Muscle layer of duodenum (tissue), 2 donors: ENCODE results near the gene RIMBP2.

Source experiments
- H3K27ac ChIP-seq: one replicate; pipeline ENCODE4 v1.7.0; 2013; ENCODE audit warnings: mild to moderate bottlenecking, low read length
- H3K27me3 ChIP-seq: one replicate; pipeline ENCODE4 v1.7.0; 2013; ENCODE audit warnings: low read depth, mild to moderate bottlenecking, control low read depth, low read length
- H3K36me3 ChIP-seq, 2 donors: one replicate each; pipeline ENCODE4 v1.7.0; 2013; ENCODE audit warnings: low read length in 2 of 2, control low read depth in 1 of 2, mild to moderate bottlenecking in 1 of 2; ENCODE audit not compliant: insufficient read depth in 2 of 2, control insufficient read depth in 1 of 2
- H3K4me1 ChIP-seq, 2 donors: one replicate each; pipeline ENCODE4 v1.7.0; 2013; ENCODE audit warnings: low read length in 2 of 2, mild to moderate bottlenecking in 2 of 2, control low read depth in 1 of 2, moderate library complexity in 1 of 2; ENCODE audit not compliant: insufficient read depth in 2 of 2, control insufficient read depth in 1 of 2
- H3K4me3 ChIP-seq, 2 donors: one replicate each; pipeline ENCODE4 v1.7.0; 2013; ENCODE audit warnings: low read length in 2 of 2, low read depth in 1 of 2, mild to moderate bottlenecking in 1 of 2
- H3K9me3 ChIP-seq, 2 donors: one replicate each; pipeline ENCODE4 v1.7.0; 2013; ENCODE audit warnings: low read length in 2 of 2, control low read depth in 1 of 2, mild to moderate bottlenecking in 1 of 2; ENCODE audit not compliant: control insufficient read depth in 1 of 2
- donor health status: healthy.

The RIMBP2 gene

DNA sequence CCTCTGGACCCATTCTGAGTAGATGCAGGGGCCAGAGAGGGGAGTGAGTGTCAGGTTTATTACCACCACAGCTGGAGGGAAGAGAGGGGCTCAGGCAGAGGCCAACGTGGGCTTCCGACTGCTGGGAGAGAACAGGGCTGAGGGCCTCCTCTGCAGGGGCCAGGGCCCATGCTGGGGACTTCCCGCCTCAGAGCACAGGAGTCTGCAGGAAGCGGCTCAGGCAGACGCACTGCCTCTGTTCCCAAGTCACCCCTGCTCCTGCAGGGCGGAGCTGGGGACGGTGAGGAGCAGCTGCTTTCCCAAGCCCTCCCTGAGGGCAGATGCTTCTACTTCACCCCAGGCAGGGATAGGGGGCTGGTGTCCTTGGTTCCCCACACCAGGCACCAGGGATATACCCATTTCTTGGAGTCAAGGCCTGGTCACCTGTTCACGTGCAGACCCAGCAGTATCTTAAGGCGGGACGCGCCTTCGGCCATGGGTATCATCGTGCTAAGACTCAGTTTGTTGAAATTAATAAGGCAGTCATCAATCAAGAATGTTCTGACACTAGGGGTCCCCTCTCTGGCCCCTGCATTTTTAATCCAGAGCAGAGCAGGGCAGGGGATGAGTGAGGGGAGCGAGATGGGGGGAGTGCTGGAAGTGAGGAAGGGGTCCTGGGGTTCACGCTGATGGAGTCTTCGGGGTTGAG is 278.4 kb downstream of the RIMBP2 start:
- H3K4me3 ChIP-seq = no peak overlapping the region
- no peaks in the 10 kb centered on the region for H3K36me3 ChIP-seq
- H3K27me3 ChIP-seq = no peaks in the 10 kb centered on the region
- H3K9me3 ChIP-seq = peaks cover 0 to 3% of the 10 kb centered on the region in 2 donors
- no peaks in the 10 kb centered on the region for H3K4me1 ChIP-seq
- H3K27ac ChIP-seq = no peak overlapping the region

DNA sequence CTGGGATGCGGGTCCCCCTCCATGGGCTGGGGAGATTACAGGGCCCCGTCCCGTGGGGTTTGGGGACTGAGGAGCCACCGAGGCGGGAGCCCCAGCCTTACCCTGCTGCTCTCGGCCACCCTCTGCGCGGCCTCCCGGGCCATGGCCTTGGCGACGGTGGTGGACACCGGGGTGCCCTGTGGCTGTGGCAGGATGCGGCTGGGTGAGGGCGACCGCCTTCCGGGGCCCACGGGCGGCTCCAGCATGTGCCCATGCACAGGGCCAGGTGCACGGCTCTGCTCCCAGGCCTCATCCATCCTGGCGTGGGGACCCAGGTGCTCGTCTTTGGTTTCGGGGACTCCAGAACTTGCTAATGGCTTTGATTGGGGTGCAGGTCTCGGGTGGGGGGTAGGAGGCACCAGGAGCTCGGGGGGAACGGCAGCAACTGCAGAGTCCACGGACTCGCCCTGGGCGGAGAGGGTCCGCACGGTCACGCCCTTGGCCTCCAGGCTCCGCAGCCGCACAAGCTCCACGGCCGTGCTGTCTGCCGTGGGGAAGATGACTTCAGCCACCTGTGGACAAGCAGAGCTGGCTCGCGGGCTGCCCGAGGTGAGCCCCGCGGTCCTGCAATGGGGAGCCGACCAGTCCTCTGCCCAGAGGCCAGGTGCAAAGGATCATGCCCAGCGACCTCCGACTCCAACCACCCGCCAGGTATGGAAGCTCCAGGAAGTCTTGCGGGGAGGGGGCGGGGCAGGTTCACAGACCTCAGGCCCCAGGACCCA is 279.2 kb downstream of the RIMBP2 start:
- Histone ChIP-seq H3K27me3 (no peaks in the 10 kb centered on the region), H3K27ac (no peak overlapping the region), H3K36me3 (no peaks in the 10 kb centered on the region), H3K4me3 (no peak overlapping the region), H3K9me3 (peaks cover 0 to 3% of the 10 kb centered on the region in 2 donors), H3K4me1 (no peaks in the 10 kb centered on the region)

DNA sequence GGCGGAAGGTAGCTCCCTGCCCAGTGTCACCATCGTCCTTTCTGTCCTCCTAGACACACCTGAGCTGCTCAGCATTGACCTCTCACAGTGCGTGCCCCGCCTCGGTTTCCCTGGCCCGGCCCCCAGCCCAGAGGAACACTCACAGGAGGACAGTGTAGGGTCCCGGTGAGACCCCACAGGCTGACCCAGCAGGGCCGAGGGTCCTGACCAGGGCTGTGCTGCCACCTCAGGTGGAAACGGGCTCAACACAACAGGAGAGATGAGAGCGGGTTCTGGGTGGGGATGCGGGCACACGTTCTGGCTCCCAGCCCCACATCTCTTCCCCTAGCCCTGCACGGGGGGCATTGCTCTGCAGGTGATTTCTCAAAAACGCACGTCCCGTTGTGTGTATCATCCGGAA is 280.3 kb downstream of the RIMBP2 start:
- no peak overlapping the region for H3K27ac ChIP-seq

DNA sequence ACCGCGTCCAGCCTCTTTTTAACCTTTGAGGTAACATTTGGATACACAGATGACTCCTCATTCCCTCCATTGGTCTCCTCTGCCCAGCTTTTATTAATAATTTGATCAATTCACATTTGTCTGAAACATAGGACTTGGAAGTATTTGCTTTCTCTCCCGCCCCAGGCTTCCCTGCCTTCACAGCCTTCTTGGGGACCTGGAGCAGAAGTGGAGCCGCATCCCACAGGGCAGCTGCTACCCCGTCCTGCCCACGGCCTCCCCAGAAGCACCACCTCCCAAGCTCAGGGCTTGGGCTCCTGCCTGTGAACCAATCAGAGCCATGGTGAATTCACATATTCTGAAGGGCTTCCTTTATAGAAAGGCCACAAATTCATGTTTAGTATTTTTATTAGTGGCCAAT is 280.8 kb downstream of the RIMBP2 start:
- H3K27ac ChIP-seq = no peak overlapping the region
- no peaks in the 10 kb centered on the region for H3K4me1 ChIP-seq
- H3K27me3 ChIP-seq = no peaks in the 10 kb centered on the region
- no peaks in the 10 kb centered on the region for H3K36me3 ChIP-seq
- no peak overlapping the region for H3K4me3 ChIP-seq
- H3K9me3 ChIP-seq = peaks cover 0 to 3% of the 10 kb centered on the region in 2 donors

More for the DNA sequence above, 280.3 kb downstream of the RIMBP2 start:
- Histone ChIP-seq H3K36me3 (no peaks in the 10 kb centered on the region), H3K4me1 (no peaks in the 10 kb centered on the region), H3K27me3 (no peaks in the 10 kb centered on the region), H3K9me3 (peaks cover 0 to 3% of the 10 kb centered on the region in 2 donors), H3K4me3 (no peak overlapping the region)

DNA sequence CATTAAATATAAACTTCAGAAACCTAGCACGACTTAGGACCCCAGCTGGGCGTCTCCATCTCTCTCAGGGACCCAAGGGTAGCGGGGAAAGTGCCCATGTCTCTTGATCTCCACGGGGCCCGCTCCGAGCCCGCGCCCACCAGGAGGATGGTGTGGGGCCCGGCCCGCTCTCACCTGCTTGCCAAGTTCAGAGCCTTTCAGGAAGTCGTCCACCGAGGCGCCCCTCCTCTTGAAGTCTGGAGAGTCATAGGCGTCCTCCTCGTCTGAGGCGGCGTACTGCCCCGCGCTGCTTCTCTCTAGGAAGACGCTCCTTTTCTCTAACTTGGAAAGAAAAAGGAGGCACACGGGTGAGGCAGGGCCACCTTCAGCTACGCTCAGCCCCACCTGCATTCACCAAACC is 281.5 kb downstream of the RIMBP2 start:
- Histone ChIP-seq H3K27ac (no peak overlapping the region), H3K27me3 (no peaks in the 10 kb centered on the region), H3K4me1 (no peaks in the 10 kb centered on the region), H3K36me3 (no peaks in the 10 kb centered on the region), H3K9me3 (peaks cover 0 to 3% of the 10 kb centered on the region in 2 donors), H3K4me3 (no peak overlapping the region)

DNA sequence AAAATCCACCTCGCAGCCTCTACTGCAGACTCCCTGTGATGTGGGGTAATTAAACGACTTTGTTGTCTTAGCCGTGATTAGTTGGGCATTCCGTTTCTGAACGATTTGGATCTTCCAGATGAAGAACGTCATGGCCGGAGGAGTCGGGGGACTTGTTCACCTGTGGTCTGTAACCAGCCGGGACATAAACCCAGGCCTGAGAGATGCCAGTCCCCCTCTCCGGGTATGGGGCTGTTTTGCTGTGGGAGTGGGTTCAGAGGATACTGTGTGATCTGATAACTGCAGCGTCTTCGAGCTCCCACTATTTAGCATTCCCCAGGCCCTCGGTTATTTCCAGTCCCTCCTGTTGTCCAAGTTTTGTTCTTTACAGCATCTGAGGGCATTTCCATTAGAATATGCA is 282.3 kb downstream of the RIMBP2 start:
- peaks cover 0 to 3% of the 10 kb centered on the region in 2 donors for H3K9me3 ChIP-seq
- no peak overlapping the region for H3K27ac ChIP-seq
- no peaks in the 10 kb centered on the region for H3K4me1 ChIP-seq
- no peak overlapping the region for H3K4me3 ChIP-seq
- H3K36me3 ChIP-seq = no peaks in the 10 kb centered on the region
- H3K27me3 ChIP-seq = no peaks in the 10 kb centered on the region

DNA sequence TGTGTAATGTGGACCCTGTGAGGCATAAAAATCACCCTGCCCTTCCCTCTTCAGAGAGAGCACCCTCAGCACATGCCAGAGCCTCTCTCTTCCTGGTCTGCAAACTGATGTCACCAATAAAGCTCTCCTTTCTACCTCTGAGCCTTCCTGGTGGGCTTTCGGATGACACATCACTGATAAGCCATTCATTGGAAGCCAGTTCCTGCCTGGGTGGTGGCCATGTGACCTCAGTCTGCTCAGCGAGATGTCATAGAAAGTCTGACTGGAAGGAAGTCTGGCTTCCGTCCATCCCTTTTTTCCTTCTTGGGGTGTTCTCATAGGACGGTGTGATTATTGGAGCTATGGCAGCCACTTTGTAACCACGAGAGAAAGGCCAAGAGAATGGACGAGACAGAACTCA is 282.7 kb downstream of the RIMBP2 start:
- Histone ChIP-seq H3K4me3 (no peak overlapping the region), H3K27ac (no peak overlapping the region), H3K4me1 (no peaks in the 10 kb centered on the region)

DNA sequence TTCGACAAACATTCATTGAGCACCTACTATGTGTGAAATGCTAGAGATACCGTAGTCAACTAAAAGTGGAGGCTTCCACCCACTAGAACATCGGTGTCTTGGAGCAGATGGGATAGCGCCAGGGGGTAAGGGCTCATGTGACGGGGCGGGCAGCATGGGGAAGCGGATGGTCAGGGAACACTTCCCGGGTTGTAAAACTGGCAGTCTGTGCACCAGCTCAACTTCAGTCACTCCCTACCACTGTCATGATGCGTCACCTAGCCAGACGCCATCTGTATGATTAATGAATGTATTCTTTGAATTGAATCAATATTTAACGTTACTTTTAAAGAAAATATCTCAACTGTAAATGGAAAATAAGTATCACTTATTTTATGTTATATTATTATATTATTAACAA is 284.9 kb downstream of the RIMBP2 start:
- Histone ChIP-seq H3K9me3 (peaks cover 0 to 3% of the 10 kb centered on the region in 2 donors), H3K27ac (no peak overlapping the region), H3K4me3 (no peak overlapping the region), H3K36me3 (no peaks in the 10 kb centered on the region), H3K27me3 (no peaks in the 10 kb centered on the region), H3K4me1 (no peaks in the 10 kb centered on the region)

More for the DNA sequence above, 282.7 kb downstream of the RIMBP2 start:
- Histone ChIP-seq H3K27me3 (no peaks in the 10 kb centered on the region), H3K36me3 (no peaks in the 10 kb centered on the region), H3K9me3 (peaks cover 0 to 3% of the 10 kb centered on the region in 2 donors)

DNA sequence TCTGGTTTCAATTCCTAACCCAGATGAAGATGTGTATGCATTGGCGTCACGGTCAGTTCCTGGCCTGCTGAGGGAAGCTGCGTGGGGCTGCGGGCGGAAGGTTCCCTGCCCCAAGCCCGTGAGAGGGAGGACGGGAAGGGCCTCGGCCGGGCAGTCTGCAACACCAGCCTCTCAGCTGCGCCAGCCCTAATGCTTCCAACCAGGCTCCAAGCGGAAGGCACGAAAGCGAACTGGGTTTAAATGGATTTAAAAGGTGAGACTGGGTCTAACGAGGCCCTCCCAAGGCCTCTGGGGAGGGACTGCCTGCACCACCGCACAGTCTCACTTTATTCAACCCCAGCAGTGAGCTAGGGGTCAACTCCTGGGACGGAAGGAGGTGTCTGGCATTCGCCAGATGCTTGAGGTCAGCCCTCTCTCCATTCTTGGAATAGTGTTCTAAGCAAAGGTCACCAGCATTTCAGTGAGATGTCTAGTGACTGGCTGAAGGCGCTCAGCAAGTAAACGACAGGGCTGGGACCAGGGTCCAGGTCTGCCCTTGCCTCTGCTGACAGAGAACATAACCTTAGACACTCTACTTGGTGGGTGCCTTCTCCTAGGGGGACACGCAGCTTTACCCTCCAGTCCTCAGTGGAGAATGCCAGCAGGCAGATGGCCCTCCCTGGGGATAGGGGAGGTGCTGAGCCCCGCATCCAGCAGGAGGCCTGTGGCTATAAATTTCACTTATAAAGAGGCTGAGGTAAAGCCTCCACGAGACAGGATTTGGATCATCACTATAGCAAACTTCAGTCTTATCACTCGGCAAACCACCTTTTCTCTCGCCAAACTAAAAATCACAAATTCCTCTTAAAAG is 286.2 kb downstream of the RIMBP2 start:
- H3K4me3 ChIP-seq = no peak overlapping the region
- no peaks in the 10 kb centered on the region for H3K27me3 ChIP-seq
- no peaks in the 10 kb centered on the region for H3K36me3 ChIP-seq
- H3K4me1 ChIP-seq = no peaks in the 10 kb centered on the region
- no peak overlapping the region for H3K27ac ChIP-seq
- H3K9me3 ChIP-seq = peaks cover 0 to 3% of the 10 kb centered on the region in 2 donors

DNA sequence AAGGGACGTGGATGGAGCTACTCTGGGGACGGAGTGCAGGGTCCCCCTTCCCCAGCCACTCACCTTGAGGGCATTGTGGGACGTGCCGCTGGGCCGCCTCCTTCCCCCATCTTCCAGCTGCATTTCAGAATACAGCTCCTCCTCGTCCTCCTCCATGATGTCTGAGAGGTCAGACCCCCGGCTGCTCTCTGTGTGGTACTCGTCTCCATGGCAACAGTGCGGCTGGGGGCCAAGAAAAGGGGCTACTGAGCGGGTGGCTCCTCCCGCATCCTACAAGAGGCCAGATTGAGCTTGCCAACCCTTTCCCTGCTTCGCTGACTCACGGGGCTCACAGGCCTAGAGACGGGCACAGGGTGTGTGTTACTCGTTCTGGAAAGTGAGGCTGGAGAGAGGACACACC is 288.0 kb downstream of the RIMBP2 start:
- no peaks in the 10 kb centered on the region for H3K9me3 ChIP-seq
- H3K4me1 ChIP-seq = no peaks in the 10 kb centered on the region
- H3K27ac ChIP-seq = no peak overlapping the region
- H3K4me3 ChIP-seq = no peak overlapping the region
- H3K36me3 ChIP-seq = no peaks in the 10 kb centered on the region
- no peaks in the 10 kb centered on the region for H3K27me3 ChIP-seq

DNA sequence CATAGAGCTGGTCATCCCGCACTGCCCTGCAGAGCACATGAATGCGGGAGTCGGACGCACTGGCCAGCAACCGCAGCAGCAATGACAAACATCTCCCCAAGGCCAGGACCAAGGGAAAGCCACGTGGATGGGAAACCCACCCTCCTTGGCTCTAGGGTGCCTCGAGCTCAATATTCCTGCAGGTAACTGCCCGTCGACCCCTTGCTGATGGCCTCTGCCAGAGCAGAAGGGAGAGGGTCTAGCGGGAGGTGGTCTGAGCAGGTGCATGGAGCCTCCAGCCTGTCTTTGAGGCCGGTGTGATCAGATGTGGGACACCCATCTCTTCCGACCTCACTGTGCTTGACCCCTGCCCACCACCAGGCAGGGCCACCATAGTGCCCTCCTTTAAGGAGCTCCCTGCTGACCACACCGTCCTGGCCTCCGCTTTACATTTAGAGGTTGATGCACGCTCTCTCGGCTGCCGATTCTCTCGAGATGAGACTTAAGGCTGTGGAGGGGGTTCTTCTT is 288.7 kb downstream of the RIMBP2 start:
- Histone ChIP-seq H3K36me3 (no peaks in the 10 kb centered on the region), H3K27ac (no peak overlapping the region), H3K4me1 (no peaks in the 10 kb centered on the region), H3K9me3 (no peaks in the 10 kb centered on the region), H3K27me3 (no peaks in the 10 kb centered on the region), H3K4me3 (no peak overlapping the region)
